Fibroblast of villous mesenchyme (primary cell): ENCODE measurements around the gene IFT172. TPM values are rescaled to one million over a fixed set of nuclear protein-coding genes. Genes with fewer than 3 reads are reported as not detected.

Source experiments
- DNase-seq: peaks from one replicate; pipeline ENCODE4 v3.0.0-alpha.2; 2010; ENCODE audit warnings: low read depth
- H3K4me3 ChIP-seq: 2 replicates; pipeline ENCODE4 v1.5.1; 2011; ENCODE audit warnings: low read depth, mild to moderate bottlenecking, low read length
- total RNA-seq: library from RNA; depleted of rRNA; stranded (reverse); fragments of >200 nt; gene quantifications from 2 replicates; pipeline ENCODE4 v1.2.3, GENCODE V29; 2012
- TF ChIP-seq, protein P1 (sequence below): IDR thresholded peaks from 2 replicates; pipeline ENCODE4 v1.5.1; 2012; ENCODE audit warnings: low read depth, mild to moderate bottlenecking, low read length; ENCODE audit not compliant: insufficient read depth

Gene IFT172
- total RNA-seq, 1 donor: 18.1 TPM

DNA sequence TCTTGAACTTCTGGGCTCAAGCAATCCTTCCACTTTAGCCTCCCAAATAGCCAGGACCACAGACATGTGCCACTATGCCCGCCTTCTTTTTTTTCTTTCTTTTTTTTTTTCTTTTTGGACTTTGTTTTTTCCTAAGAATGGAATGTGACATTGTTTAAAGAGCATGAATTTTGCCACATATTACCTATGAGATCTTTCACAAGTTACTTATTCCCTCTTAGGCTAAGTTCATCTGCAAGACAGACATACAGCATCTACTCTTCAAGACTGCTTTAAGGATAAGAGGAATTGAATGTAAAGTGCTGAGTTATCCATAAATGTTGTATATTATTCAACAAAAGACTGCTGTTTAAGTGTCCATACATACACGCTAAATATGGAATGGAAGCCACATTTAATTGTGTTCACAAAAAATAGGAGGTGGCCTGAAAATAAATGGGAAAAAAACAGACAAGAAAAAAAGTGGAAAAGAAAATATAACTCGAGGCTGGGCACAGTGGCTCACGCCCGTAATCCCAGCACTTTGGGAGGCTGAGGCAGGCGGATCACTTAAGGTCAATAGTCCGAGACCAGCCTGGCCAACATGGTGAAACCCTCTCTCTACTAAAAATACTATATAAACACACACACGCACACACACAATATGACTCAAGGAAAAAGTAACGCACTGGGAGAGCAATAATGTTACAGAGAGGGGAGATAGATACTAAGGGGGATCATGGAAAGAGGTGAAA lies 77.0 kb downstream of the IFT172 start:
- no peak for DNase-seq
- TF ChIP-seq, protein P1, sequence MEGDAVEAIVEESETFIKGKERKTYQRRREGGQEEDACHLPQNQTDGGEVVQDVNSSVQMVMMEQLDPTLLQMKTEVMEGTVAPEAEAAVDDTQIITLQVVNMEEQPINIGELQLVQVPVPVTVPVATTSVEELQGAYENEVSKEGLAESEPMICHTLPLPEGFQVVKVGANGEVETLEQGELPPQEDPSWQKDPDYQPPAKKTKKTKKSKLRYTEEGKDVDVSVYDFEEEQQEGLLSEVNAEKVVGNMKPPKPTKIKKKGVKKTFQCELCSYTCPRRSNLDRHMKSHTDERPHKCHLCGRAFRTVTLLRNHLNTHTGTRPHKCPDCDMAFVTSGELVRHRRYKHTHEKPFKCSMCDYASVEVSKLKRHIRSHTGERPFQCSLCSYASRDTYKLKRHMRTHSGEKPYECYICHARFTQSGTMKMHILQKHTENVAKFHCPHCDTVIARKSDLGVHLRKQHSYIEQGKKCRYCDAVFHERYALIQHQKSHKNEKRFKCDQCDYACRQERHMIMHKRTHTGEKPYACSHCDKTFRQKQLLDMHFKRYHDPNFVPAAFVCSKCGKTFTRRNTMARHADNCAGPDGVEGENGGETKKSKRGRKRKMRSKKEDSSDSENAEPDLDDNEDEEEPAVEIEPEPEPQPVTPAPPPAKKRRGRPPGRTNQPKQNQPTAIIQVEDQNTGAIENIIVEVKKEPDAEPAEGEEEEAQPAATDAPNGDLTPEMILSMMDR: no peak

DNA sequence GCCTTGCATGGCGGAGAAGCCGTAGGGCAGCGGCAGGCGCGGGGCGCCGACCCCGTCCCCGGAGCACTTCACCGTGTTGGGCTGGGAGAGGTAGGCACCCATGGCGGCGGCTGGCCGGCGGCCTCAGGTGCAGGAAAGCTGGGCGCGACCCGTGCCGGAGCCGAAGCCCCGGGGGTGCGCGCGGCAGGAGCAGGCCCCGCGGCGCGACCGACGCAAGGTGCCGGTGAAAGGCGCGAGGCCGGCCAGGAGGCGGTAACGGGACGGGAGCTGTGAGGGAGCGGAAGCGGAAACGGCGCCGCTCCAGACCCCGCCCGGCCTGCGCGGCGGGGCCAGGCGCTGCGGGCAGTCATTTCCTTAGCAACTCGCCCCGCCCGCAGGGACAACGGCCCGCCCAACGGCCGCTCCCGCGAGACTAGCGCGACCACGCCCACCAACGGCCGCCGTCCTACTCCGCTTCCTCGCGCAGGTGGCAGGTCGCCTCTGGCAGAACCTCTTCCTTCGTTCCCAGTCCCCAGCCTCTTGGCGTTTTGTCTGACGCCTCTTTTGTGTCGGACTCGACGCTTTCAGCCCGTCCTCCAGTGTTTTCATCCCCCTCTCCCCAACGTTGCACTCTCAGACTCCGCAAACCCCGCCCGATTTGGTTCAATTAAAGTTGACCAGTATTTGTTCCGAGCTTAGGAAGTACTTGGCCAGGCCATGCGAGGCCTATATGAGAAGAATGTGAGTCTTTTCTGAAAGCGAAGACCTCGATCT lies 80.0 kb downstream of the IFT172 start, which contains the start of gene PPM1G:
PPM1G (minus strand) TSS at position 271 of the 753 bp plus-strand sequence; CDS start at position 102, 169 bp downstream.
- DNase-seq: peak; percentile 91
- peak within 1 kb of the TSS; percentile 97 for H3K4me3 ChIP-seq
- TF ChIP-seq, protein P1: no peak

More for the DNA sequence above, 77.0 kb downstream of the IFT172 start:
- no peak overlapping the region for H3K4me3 ChIP-seq

DNA sequence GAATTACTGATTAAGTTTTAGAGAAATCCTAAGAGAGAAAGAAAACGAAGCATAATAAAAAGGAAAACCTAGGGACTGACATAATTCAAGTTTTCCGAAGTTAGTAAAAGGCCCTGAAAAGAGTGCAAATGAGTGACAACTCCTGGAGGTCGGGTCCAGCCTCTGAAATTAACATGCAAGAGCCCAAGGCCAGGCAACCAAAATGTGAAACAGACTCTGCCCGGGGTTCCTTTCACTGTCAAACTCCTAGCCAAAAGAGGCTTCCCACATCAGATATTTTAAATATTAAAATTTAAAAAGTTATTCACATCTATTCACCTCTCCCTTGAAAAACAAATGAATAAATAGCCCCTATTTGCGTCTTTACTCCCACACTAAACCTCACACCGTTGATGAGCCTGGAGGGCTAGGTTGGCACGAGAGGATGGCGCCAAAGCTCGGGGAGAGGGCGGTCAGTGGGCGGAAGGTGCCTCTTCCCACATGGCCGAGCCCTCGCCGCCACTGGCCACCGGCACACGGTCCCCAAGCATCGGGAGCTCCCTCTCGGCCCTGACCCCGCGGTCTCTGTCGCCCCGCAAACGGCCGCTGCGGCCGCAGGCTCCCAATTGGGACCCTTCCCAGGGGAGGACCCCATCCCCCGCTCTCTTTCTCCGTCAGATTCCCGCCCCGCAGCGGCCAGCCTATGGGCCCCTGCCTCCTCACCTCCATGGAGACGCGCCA lies 80.8 kb downstream of the IFT172 start:
- DNase-seq: no peak
- TF ChIP-seq, protein P1: no peak
- H3K4me3 ChIP-seq: peak overlapping the region; percentile 97

DNA sequence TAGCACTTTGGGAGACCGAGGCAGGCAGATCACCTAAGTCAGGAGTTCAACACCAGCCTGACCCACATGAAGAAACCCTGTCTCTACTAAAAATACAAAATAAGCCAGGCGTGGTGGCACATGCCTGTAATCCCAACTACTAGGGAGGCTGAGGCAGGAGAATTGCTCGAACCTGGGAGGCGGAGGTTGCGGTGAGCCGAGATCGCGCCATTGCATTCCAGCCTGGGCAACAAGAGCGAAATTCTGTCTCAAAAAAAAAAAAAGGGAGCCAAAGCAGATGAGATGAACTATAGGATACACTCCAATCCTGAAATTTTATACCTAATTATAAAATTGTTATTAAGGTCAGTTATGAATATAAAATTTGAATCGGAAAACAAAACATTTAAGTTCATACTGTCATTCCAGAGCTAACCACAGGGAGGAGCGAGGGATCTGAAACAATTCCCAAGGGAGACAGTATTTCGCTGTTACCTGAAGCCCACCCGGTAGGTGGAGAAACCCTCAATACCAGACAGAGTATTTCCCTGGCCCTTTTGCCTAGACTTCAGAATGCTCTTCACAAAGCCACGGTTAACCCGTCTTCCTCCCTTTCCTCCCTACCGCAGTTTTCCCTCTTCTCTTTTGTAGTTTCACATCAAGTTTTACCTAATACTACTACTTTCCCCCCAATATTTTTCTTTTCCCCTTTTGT lies 81.6 kb downstream of the IFT172 start:
- DNase-seq: peak; percentile 62
- H3K4me3 ChIP-seq: peak overlapping the region; percentile 97
- TF ChIP-seq, protein P1: peak; percentile 70

DNA sequence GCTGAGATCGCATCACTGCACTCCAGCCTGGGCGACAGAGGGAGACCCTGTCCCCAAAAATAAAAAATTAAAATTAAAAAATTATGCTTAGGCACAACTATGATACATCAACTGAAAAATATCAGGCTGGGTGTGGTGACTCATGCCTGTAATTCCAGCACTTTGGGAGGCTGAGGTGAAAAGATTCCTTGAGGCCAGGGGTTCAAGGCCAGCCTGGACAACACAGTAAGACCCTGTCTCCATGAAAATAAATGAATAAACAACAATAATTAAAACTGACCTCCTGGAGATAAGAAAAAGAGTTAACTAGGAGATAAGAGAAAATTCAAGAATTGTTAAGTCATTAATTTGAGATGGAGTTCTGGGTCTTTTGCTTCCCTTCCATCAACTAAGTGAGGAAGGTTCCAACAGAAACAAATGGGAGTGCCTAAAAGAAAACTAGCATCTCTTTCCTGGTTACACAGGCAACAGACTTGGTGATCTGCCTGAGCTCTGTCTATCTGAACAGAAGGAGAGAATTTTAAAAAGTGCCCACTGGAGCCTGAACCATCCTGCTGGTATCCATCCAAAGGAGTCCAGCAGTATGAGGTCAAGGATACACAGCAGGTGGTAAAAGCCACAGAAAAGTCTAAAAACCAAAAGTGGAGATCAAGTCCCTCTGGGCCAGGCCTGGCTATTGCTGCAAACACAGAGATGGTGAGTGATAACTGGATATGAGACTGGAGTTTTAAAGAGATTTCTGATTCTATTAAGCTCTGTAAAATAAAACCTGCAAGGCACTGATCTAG lies 89.0 kb downstream of the IFT172 start:
- TF ChIP-seq, protein P1: no peak
- DNase-seq: no peak
- H3K4me3 ChIP-seq: no peak overlapping the region
